Upper lobe of left lung (tissue), 6 donors: ENCODE results near the gene SENP5. TPM values are rescaled to one million over a fixed set of nuclear protein-coding genes. Genes with fewer than 3 reads are reported as not detected.

ENCODE experiments used
- ATAC-seq, 2 donors: fragments of 200-7000 bp; cut with Tn5 transposase; one replicate each; pipeline ENCODE4 v1.9.1; 2022; ENCODE audit warnings: mild to moderate bottlenecking in 2 of 2, moderate library complexity in 2 of 2; ENCODE audit not compliant: low FRiP score in 2 of 2
- DNase-seq, 2 donors: peaks; one replicate each; pipeline ENCODE4 v3.0.0-alpha.2; 2019 to 2020
- H3K27ac ChIP-seq, 4 donors: fragments of 200-600 bp; sonication (generic); one replicate each; pipeline ENCODE4 v1.5.1; 2016 to 2019
- H3K27me3 ChIP-seq, 4 donors: fragments of 200-600 bp; sonication (generic); one replicate each; pipeline ENCODE4 v1.5.1; 2017 to 2019
- H3K36me3 ChIP-seq, 4 donors: fragments of 200-600 bp; sonication (generic); one replicate each; pipeline ENCODE4 v1.5.1; 2016 to 2019
- H3K4me1 ChIP-seq, 4 donors: fragments of 200-600 bp; sonication (generic); one replicate each; pipeline ENCODE4 v1.5.1; 2018 to 2019
- H3K4me3 ChIP-seq, 4 donors: fragments of 200-600 bp; sonication (generic); one replicate each; pipeline ENCODE4 v1.5.1; 2017 to 2019; ENCODE audit warnings: mild to moderate bottlenecking in 2 of 4, moderate library complexity in 1 of 4
- H3K9me3 ChIP-seq, 4 donors: fragments of 200-600 bp; sonication (generic); one replicate each; pipeline ENCODE4 v1.5.1; 2018 to 2019
- EP300 ChIP-seq, 4 donors: sonication (generic); formaldehyde crosslinking; IDR thresholded peaks; one replicate each; pipeline ENCODE4 v1.5.1; 2017; ENCODE audit warnings: antibody characterized with exemption in 4 of 4, control low read depth in 2 of 4
- POLR2A ChIP-seq, 4 donors: fragments of 450-650 bp; IDR thresholded peaks; one replicate each; pipeline ENCODE4 v1.5.1; 2016 to 2017; ENCODE audit warnings: antibody characterized with exemption in 4 of 4, mild to moderate bottlenecking in 2 of 4
- POLR2AphosphoS5 ChIP-seq, 2 donors: sonication (generic); formaldehyde crosslinking; IDR thresholded peaks; one replicate each; pipeline ENCODE4 v1.5.1; 2017; ENCODE audit warnings: antibody characterized with exemption in 2 of 2
- WGBS, 2 donors: methylation state at CpG; one replicate each; pipeline ENCODE4 v1.1.5; 2017 to 2018; 5-methylcytosine and 5-hydroxymethylcytosine counted together
- total RNA-seq, 6 donors: library from RNA; depleted of rRNA in 4 of 6; stranded (reverse); fragments of >200 nt in 4 of 6; gene quantifications; one replicate each; pipeline versions ENCODE4 v1.1.0 to v1.2.1, GENCODE V29; 2016 to 2021
- TF ChIP-seq, protein P1 (sequence below), 6 experiments: fragments of 450-650 bp in 4 of 6; fragments of 200-600 bp in 2 of 6; sonication (generic) in 2 of 6; IDR thresholded peaks; one replicate each; pipeline ENCODE4 v1.5.1; 2016 to 2019; ENCODE audit warnings: antibody characterized with exemption in 6 of 6
- donor health status: DM: no; HTN: no; CAD: no; lungs with moderate emphysema.
- donor health status: DM: no; HTN: yes; CAD: no; lungs with severe emphysema.

SENP5 gene
- total RNA-seq, 6 donors from 2014 or later, result 25.8 to 67.1 (median 41.5) TPM

DNA sequence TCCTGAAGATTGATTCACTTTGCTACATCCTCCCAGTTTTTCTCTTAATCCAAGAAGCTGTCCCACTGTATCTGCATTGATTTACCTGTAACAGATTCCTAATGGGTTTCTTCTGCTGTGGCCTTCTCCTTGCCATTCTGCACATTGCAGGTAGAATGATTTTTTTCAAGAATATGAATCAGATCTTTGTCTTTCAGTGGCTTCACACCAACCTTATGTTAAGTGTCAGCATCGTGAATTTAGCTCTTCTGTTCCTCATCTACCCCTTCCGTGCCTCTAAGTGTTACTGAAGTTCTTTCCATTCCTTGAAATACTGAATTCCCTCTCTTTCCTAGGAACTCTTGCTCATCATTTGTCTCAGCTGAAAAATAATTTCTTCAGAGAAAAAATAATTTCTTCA, 7.5 kb downstream of the SENP5 start:
- no peak for ATAC-seq
- H3K4me1 ChIP-seq, result peaks cover 9 to 29% (median 10%) of the 10 kb centered on the region in 4 donors

DNA sequence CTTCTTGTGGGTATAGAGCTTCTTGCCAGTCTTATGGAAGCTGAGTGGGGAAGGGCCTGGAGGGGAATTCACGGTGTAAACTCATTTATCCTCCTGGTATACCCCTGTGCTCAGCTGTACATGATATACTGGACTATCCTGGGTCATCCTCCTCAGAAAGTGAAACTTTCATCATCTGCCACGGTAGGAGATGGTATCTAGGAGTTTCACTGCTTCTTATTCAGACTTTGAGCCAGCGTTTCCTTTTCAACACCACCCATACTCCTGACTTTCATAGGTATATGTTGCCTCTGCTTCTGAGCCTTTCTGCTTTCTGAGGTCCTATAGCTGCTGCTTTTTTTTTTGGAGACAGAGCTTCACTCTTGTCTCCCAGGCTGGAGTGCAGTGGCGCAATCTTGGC, 15.6 kb downstream of the SENP5 start:
- 64 to 81% methylated on average over 4 of the region's 4 CpGs for WGBS, 2 donors
- Histone ChIP-seq H3K27ac (no peak overlapping the region), H3K36me3 (peaks cover 0 to 25% (median 16%) of the 10 kb centered on the region in 4 donors), H3K9me3 (no peaks in the 10 kb centered on the region), H3K4me3 (no peak overlapping the region), H3K4me1 (peaks cover 0 to 20% (median 10%) of the 10 kb centered on the region in 4 donors), H3K27me3 (no peaks in the 10 kb centered on the region)
- ATAC-seq, result no peak
- TF ChIP-seq POLR2A (IDR thresholded peaks at IDR 0.05) (no peak), POLR2AphosphoS5 (IDR thresholded peaks at IDR 0.05) (no peak), EP300 (IDR thresholded peaks at IDR 0.05) (no peak)
- TF ChIP-seq, protein P1, sequence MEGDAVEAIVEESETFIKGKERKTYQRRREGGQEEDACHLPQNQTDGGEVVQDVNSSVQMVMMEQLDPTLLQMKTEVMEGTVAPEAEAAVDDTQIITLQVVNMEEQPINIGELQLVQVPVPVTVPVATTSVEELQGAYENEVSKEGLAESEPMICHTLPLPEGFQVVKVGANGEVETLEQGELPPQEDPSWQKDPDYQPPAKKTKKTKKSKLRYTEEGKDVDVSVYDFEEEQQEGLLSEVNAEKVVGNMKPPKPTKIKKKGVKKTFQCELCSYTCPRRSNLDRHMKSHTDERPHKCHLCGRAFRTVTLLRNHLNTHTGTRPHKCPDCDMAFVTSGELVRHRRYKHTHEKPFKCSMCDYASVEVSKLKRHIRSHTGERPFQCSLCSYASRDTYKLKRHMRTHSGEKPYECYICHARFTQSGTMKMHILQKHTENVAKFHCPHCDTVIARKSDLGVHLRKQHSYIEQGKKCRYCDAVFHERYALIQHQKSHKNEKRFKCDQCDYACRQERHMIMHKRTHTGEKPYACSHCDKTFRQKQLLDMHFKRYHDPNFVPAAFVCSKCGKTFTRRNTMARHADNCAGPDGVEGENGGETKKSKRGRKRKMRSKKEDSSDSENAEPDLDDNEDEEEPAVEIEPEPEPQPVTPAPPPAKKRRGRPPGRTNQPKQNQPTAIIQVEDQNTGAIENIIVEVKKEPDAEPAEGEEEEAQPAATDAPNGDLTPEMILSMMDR (IDR thresholded peaks at IDR 0.05), result no peak
- no peak for DNase-seq

More for the DNA sequence above, 7.5 kb downstream of the SENP5 start:
- DNase-seq, result no peak
- H3K4me3 ChIP-seq, result no peak overlapping the region
- H3K36me3 ChIP-seq, result peaks cover 0 to 8% (median 0%) of the 10 kb centered on the region in 4 donors
- TF ChIP-seq POLR2AphosphoS5 (IDR thresholded peaks at IDR 0.05) (no peak), POLR2A (IDR thresholded peaks at IDR 0.05) (no peak), EP300 (IDR thresholded peaks at IDR 0.05) (no peak)
- TF ChIP-seq, protein P1 (IDR thresholded peaks at IDR 0.05), result no peak
- H3K9me3 ChIP-seq, result no peaks in the 10 kb centered on the region
- H3K27me3 ChIP-seq, result no peaks in the 10 kb centered on the region
- WGBS, 2 donors, result 79 to 86% methylated on average over 2 of the region's 2 CpGs
- H3K27ac ChIP-seq, result no peak overlapping the region

DNA sequence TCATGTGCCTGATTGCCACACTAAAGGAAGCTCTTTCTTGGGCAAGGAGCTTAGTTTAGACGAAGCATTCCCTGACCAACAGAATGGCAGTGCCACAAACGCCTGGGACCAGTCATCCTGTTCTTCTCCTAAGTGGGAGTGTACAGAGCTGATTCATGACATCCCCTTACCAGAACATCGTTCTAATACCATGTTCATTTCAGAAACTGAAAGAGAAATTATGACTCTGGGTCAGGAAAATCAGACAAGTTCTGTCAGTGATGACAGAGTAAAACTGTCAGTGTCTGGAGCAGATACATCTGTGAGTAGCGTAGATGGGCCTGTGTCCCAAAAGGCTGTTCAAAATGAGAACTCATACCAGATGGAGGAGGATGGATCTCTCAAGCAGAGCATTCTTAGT, 18.4 kb downstream of the SENP5 start:
- H3K4me1 ChIP-seq, result peaks cover 0 to 10% (median 5%) of the 10 kb centered on the region in 4 donors
- no peak for DNase-seq
- peaks cover 0 to 33% (median 16%) of the 10 kb centered on the region in 4 donors for H3K36me3 ChIP-seq
- no peaks in the 10 kb centered on the region for H3K27me3 ChIP-seq
- TF ChIP-seq POLR2A (IDR thresholded peaks at IDR 0.05), result no peak
- WGBS, 2 donors, result 67 to 79% methylated on average over 4 of the region's 4 CpGs
- H3K4me3 ChIP-seq, result no peak overlapping the region
- no peak for ATAC-seq
- no peak overlapping the region for H3K27ac ChIP-seq
- no peaks in the 10 kb centered on the region for H3K9me3 ChIP-seq

DNA sequence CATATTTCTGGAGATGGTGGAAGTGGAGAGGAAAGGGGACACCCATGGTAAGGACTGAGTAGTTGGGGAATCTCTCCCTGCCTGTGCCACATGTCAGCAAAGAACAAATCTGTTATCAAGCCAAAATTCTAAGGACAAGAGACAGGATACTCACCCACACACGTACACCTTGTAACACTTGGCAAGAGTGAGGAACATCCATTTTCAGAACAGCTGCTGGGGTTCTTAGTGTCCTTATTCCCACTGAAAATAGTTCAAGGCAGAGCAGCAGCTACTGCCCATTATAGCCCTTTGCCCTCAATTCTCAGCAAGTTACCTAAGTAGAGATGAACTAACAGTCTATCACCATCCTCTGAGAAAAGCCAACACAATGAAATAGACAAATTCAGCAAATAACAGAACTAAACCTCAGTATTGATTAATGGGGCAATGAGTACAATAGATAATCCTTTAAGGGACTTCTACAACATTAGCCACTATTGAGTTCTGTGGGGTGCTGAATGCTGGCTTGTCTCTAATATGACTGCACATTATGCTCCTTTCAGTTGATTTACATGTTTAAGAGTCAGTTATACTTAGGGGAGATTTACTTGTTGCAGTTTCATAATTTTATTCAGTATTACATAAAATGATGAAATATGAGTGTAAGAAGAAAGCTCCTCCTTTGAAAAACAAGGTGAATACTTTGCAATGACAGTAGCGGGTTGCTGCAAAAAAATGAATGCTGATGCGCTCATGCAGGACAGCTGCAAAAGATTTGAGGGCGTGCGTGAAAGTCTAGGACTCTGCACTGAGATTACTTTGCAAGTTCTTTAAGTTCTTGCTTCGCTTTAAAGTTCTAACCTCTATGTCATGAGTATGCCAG, 22.4 kb downstream of the SENP5 start:
- H3K4me1 ChIP-seq, result no peaks in the 10 kb centered on the region
- H3K27me3 ChIP-seq, result no peaks in the 10 kb centered on the region
- no peak for ATAC-seq
- no peaks in the 10 kb centered on the region for H3K9me3 ChIP-seq
- no peak overlapping the region for H3K27ac ChIP-seq
- TF ChIP-seq, protein P1 (IDR thresholded peaks at IDR 0.05), result no peak
- no peak for TF ChIP-seq POLR2A (IDR thresholded peaks at IDR 0.05)
- TF ChIP-seq POLR2AphosphoS5 (IDR thresholded peaks at IDR 0.05), result no peak
- no peak for TF ChIP-seq EP300 (IDR thresholded peaks at IDR 0.05)
- H3K4me3 ChIP-seq, result no peak overlapping the region
- DNase-seq, result no peak
- 90 to 98% methylated on average over 6 of the region's 6 CpGs for WGBS, 2 donors
- H3K36me3 ChIP-seq, result peaks cover 0 to 31% (median 16%) of the 10 kb centered on the region in 4 donors

DNA sequence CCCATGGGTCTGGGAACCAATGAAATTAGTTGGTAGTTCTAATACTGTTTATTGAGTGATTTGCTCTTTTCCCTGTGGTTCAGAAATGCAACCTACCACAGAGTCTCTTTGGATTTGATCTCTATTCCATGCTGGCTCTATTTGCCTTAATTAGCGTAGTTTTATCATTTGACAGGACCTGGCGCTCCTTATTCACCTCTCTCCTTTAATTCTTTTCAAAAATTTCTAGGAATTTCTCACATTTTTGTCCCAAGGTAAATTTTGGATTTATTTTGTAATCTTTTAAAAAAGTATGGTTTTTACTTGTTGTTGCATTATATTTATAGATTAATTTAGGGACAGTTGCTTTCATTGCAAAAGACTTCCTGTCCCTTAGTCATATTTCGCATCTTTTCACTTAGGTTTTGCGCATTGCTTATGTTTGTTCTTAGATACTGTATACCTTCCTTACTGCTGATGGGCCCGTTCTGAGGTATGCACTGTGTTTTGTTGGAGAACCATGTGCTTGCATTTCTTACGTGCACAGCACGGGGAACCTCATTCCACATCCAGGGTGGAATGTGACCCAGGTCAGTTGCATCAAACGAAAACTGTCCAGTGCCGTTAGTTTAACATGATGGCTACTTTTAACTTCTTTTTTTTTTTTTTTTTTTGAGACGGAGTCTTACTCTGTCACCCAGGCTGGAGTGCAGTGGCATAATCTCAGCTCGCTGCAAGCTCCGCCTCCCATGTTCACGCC, 27.0 kb downstream of the SENP5 start:
- DNase-seq (no peak), ATAC-seq (no peak)
- no peaks in the 10 kb centered on the region for H3K27me3 ChIP-seq
- WGBS, 2 donors, result 91 to 92% methylated on average over 13 of the region's 13 CpGs
- no peaks in the 10 kb centered on the region for H3K4me1 ChIP-seq
- H3K36me3 ChIP-seq, result peaks cover 0 to 10% (median 2%) of the 10 kb centered on the region in 4 donors
- H3K4me3 ChIP-seq, result no peak overlapping the region
- no peak overlapping the region for H3K27ac ChIP-seq
- no peaks in the 10 kb centered on the region for H3K9me3 ChIP-seq
- TF ChIP-seq POLR2AphosphoS5 (IDR thresholded peaks at IDR 0.05) (no peak), POLR2A (IDR thresholded peaks at IDR 0.05) (no peak), EP300 (IDR thresholded peaks at IDR 0.05) (no peak)
- TF ChIP-seq, protein P1 (IDR thresholded peaks at IDR 0.05), result no peak
